Effector memory CD4-positive, alpha-beta T cell (primary cell): ENCODE results near the gene SNX18.
A peak's percentile ranks its signal among the peaks of the same experiment; 100 is the strongest.

Experiments
- DNase-seq, 3 donors: peaks; one replicate each; pipeline ENCODE4 v3.0.0-alpha.2; 2020
- H3K27ac ChIP-seq: 2 replicates; pipeline ENCODE4 v1.7.0; 2013; ENCODE audit warnings: mild to moderate bottlenecking, low read length, moderate library complexity; ENCODE audit not compliant: insufficient read depth, poor library complexity, severe bottlenecking
- H3K27me3 ChIP-seq: replicated peaks from 2 replicates; pipeline ENCODE4 v1.7.0; 2013; ENCODE audit warnings: mild to moderate bottlenecking, low read length; ENCODE audit not compliant: insufficient read depth, control insufficient read depth, poor library complexity, severe bottlenecking
- H3K36me3 ChIP-seq: 2 replicates; pipeline ENCODE4 v1.7.0; 2013; ENCODE audit warnings: mild to moderate bottlenecking, low read length, moderate library complexity; ENCODE audit not compliant: control insufficient read depth, insufficient read depth
- H3K4me1 ChIP-seq: 2 replicates; pipeline ENCODE4 v1.7.0; 2013; ENCODE audit warnings: low read length, mild to moderate bottlenecking; ENCODE audit not compliant: control insufficient read depth, insufficient read depth, poor library complexity, severe bottlenecking
- H3K4me3 ChIP-seq: 2 replicates; pipeline ENCODE4 v1.7.0; 2013; ENCODE audit warnings: low read length, low read depth, mild to moderate bottlenecking; ENCODE audit not compliant: insufficient read depth, poor library complexity, severe bottlenecking
- H3K9me3 ChIP-seq: 2 replicates; pipeline ENCODE4 v1.7.0; 2013; ENCODE audit warnings: mild to moderate bottlenecking, low read length, moderate library complexity; ENCODE audit not compliant: control insufficient read depth

Gene SNX18

GRCh38 chr5:54518818-54519508, 1.4 kb downstream of the SNX18 start:
- Histone ChIP-seq H3K4me3 (peak overlapping the region; percentile 90), H3K27ac (no peak overlapping the region), H3K27me3 (no peaks in the 10 kb centered on the region), H3K36me3 (no peaks in the 10 kb centered on the region), H3K9me3 (no peaks in the 10 kb centered on the region), H3K4me1 (peaks cover 31% of the 10 kb centered on the region)
- no peak for DNase-seq

GRCh38 chr5:54519509-54519876, 1.9 kb downstream of the SNX18 start:
- Histone ChIP-seq H3K9me3 (no peaks in the 10 kb centered on the region), H3K4me3 (peak overlapping the region; percentile 90), H3K36me3 (no peaks in the 10 kb centered on the region), H3K27ac (no peak overlapping the region), H3K4me1 (peaks cover 31% of the 10 kb centered on the region), H3K27me3 (no peaks in the 10 kb centered on the region)
- DNase-seq: no peak

GRCh38 chr5:54520438-54520846, 2.9 kb downstream of the SNX18 start:
- Histone ChIP-seq H3K9me3 (no peaks in the 10 kb centered on the region), H3K27ac (no peak overlapping the region), H3K27me3 (no peaks in the 10 kb centered on the region), H3K4me3 (peak overlapping the region; percentile 90), H3K4me1 (peaks cover 31% of the 10 kb centered on the region), H3K36me3 (no peaks in the 10 kb centered on the region)
- DNase-seq: no peak

GRCh38 chr5:54520940-54521339, 3.4 kb downstream of the SNX18 start:
- no peaks in the 10 kb centered on the region for H3K9me3 ChIP-seq
- no peak for DNase-seq
- H3K36me3 ChIP-seq: no peaks in the 10 kb centered on the region
- no peaks in the 10 kb centered on the region for H3K27me3 ChIP-seq
- no peak overlapping the region for H3K27ac ChIP-seq
- peaks cover 31% of the 10 kb centered on the region for H3K4me1 ChIP-seq
- peak overlapping the region; percentile 90 for H3K4me3 ChIP-seq

GRCh38 chr5:54521856-54522479, 4.4 kb downstream of the SNX18 start:
- no peaks in the 10 kb centered on the region for H3K9me3 ChIP-seq
- H3K27me3 ChIP-seq: no peaks in the 10 kb centered on the region
- no peak overlapping the region for H3K27ac ChIP-seq
- no peaks in the 10 kb centered on the region for H3K36me3 ChIP-seq
- peaks cover 31% of the 10 kb centered on the region for H3K4me1 ChIP-seq
- peak overlapping the region; percentile 90 for H3K4me3 ChIP-seq
- DNase-seq: no peak

GRCh38 chr5:54523534-54523933, 6.0 kb downstream of the SNX18 start:
- DNase-seq: no peak
- Histone ChIP-seq H3K27ac (no peak overlapping the region), H3K36me3 (no peaks in the 10 kb centered on the region), H3K27me3 (no peaks in the 10 kb centered on the region), H3K4me3 (no peak overlapping the region), H3K4me1 (peaks cover 28% of the 10 kb centered on the region), H3K9me3 (no peaks in the 10 kb centered on the region)

GRCh38 chr5:54524082-54524481, 6.5 kb downstream of the SNX18 start:
- H3K27ac ChIP-seq: no peak overlapping the region
- peaks cover 22% of the 10 kb centered on the region for H3K4me1 ChIP-seq
- no peaks in the 10 kb centered on the region for H3K27me3 ChIP-seq
- no peak for DNase-seq
- H3K9me3 ChIP-seq: no peaks in the 10 kb centered on the region
- no peaks in the 10 kb centered on the region for H3K36me3 ChIP-seq
- no peak overlapping the region for H3K4me3 ChIP-seq

GRCh38 chr5:54524704-54525103, 7.1 kb downstream of the SNX18 start:
- no peak overlapping the region for H3K27ac ChIP-seq
- DNase-seq: no peak
- no peak overlapping the region for H3K4me3 ChIP-seq

GRCh38 chr5:54525261-54525660, 7.7 kb downstream of the SNX18 start:
- Histone ChIP-seq H3K9me3 (no peaks in the 10 kb centered on the region), H3K4me3 (no peak overlapping the region), H3K27me3 (no peaks in the 10 kb centered on the region), H3K4me1 (peaks cover 11% of the 10 kb centered on the region), H3K36me3 (no peaks in the 10 kb centered on the region), H3K27ac (no peak overlapping the region)
- DNase-seq: no peak

More at GRCh38 chr5:54524704-54525103, 7.1 kb downstream of the SNX18 start:
- Histone ChIP-seq H3K9me3 (no peaks in the 10 kb centered on the region), H3K36me3 (no peaks in the 10 kb centered on the region), H3K4me1 (peaks cover 16% of the 10 kb centered on the region), H3K27me3 (no peaks in the 10 kb centered on the region)

- peaks cover 7% of the 10 kb centered on the region for H3K4me1 ChIP-seq
- H3K27ac ChIP-seq: no peak overlapping the region
- DNase-seq: no peak
- H3K36me3 ChIP-seq: no peaks in the 10 kb centered on the region
- H3K4me3 ChIP-seq: no peak overlapping the region
- no peaks in the 10 kb centered on the region for H3K9me3 ChIP-seq
- H3K27me3 ChIP-seq: no peaks in the 10 kb centered on the region
Observed at GRCh38 chr5:54525692-54526091, 8.1 kb downstream of the SNX18 start.
